Endothelial cell of umbilical vein (primary cell): ENCODE results near the gene TMEM38A. TPM values are rescaled to one million over a fixed set of nuclear protein-coding genes. Genes with fewer than 3 reads are reported as not detected.

Experiments used
- BruUV-seq: library from RNA; stranded (reverse); fragments of 400-500 nt; replicated peaks from 2 replicates; lab custom pipeline; 2021; lab: Mats Ljungman, UMichigan
- CTCF ChIA-PET: fragments of 300-600, 350-600 bp; sonication (Branson Sonifier 250); formaldehyde crosslinking; loops from one replicate; lab custom pipeline; 2021; ENCODE audit warnings: antibody characterized with exemption, inconsistent platforms; lab: Charles Lee
- POLR2A ChIA-PET: fragments of 300-600, 350-600 bp; sonication (Branson Sonifier 250); formaldehyde crosslinking; loops from one replicate; lab custom pipeline; 2021; ENCODE audit warnings: antibody characterized with exemption, inconsistent platforms; lab: Charles Lee
- DNase-seq: peaks from one replicate; pipeline ENCODE4 v3.0.0-alpha.2; 2011; ENCODE audit warnings: low read depth, low spot score
- FAIRE-seq: peaks from 2 replicates; lab custom pipeline; 2011; peaks lifted over from hg19 to GRCh38; lab: Jason Lieb, UNC
- H2AFZ ChIP-seq: 2 replicates; pipeline ENCODE4 v1.6.0; 2012; ENCODE audit warnings: low read depth, low read length, control low read depth, inconsistent platforms
- H3K27ac ChIP-seq: 2 replicates; pipeline ENCODE4 v1.5.1; 2011; ENCODE audit warnings: low read depth, mild to moderate bottlenecking, control low read depth, low read length, moderate library complexity; ENCODE audit not compliant: insufficient read depth
- H3K27me3 ChIP-seq, 2 experiments: 2 replicates each; pipeline versions ENCODE4 v1.6.0 to v1.6.1; 2011; ENCODE audit warnings: low read length in 2 of 2, mixed read lengths in 1 of 2; ENCODE audit not compliant: control insufficient read depth in 2 of 2, insufficient read depth in 2 of 2
- H3K36me3 ChIP-seq, 2 experiments: 2 replicates in 1 of 2; 3 replicates in 1 of 2; pipeline ENCODE4 v1.5.1; 2011; ENCODE audit warnings: low read length in 2 of 2, mild to moderate bottlenecking in 1 of 2, moderate library complexity in 1 of 2; ENCODE audit not compliant: control insufficient read depth in 2 of 2, insufficient read depth in 2 of 2; ENCODE audit errors: extremely low read depth in 1 of 2
- H3K4me1 ChIP-seq: 3 replicates; pipeline ENCODE4 v1.5.1; 2011; ENCODE audit warnings: mild to moderate bottlenecking, low read length; ENCODE audit not compliant: control insufficient read depth, insufficient read depth; ENCODE audit errors: extremely low read depth
- H3K4me2 ChIP-seq: 2 replicates; pipeline ENCODE4 v1.6.1; 2011; ENCODE audit warnings: low read length, control low read depth, mixed read lengths; ENCODE audit not compliant: insufficient read depth
- H3K4me3 ChIP-seq, 3 experiments: fragments of 200-600 bp in 1 of 3; sonication (generic), shearing (Covaris generic) in 1 of 3; replicated peaks in 1 of 3; 2 replicates each; pipeline ENCODE4 v1.5.1; 2011 to 2016; ENCODE audit warnings: control low read depth in 3 of 3, low read length in 3 of 3, mild to moderate bottlenecking in 2 of 3, inconsistent platforms in 1 of 3, low read depth in 1 of 3, moderate library complexity in 1 of 3; ENCODE audit not compliant: insufficient read depth in 1 of 3
- H3K79me2 ChIP-seq: 2 replicates; pipeline ENCODE4 v1.6.0; 2012; ENCODE audit warnings: low read length, inconsistent platforms; ENCODE audit not compliant: control insufficient read depth, insufficient read depth
- H3K9ac ChIP-seq: replicated peaks from 2 replicates; pipeline ENCODE3; 2011; ENCODE audit warnings: low read length, control low read depth; ENCODE audit not compliant: insufficient read depth; ENCODE audit errors: extremely low read depth
- H3K9me1 ChIP-seq: replicated peaks from 3 replicates; pipeline ENCODE4 v1.6.0; 2011; ENCODE audit warnings: mild to moderate bottlenecking, low read length; ENCODE audit not compliant: control insufficient read depth, insufficient read depth; ENCODE audit errors: extremely low read depth
- H3K9me3 ChIP-seq: replicated peaks from 2 replicates; pipeline ENCODE4 v1.5.1; 2012; ENCODE audit warnings: low read length, inconsistent platforms; ENCODE audit not compliant: control insufficient read depth, insufficient read depth
- H4K20me1 ChIP-seq: replicated peaks from 2 replicates; pipeline ENCODE3; 2011; ENCODE audit warnings: mild to moderate bottlenecking, low read length; ENCODE audit not compliant: control insufficient read depth, insufficient read depth; ENCODE audit errors: extremely low read depth
- CTCF ChIP-seq, 2 donors: IDR thresholded peaks; 1 replicate in 1 of 2; 2 replicates in 1 of 2; pipeline ENCODE4 v1.5.1; 2011; ENCODE audit warnings: low read length in 2 of 2, mild to moderate bottlenecking in 2 of 2, moderate library complexity in 2 of 2, control low read depth in 1 of 2, inconsistent platforms in 1 of 2, low read depth in 1 of 2; ENCODE audit not compliant: insufficient read depth in 1 of 2; ENCODE audit errors: extremely low read depth in 1 of 2
- EZH2 ChIP-seq: IDR thresholded peaks from 2 replicates; pipeline ENCODE4 v1.6.1; 2012; ENCODE audit warnings: borderline replicate concordance, low read depth, mild to moderate bottlenecking, moderate library complexity, low read length, inconsistent platforms; ENCODE audit not compliant: severe bottlenecking
- FOS ChIP-seq: IDR thresholded peaks from 2 replicates; pipeline ENCODE4 v1.6.1; 2011; ENCODE audit warnings: mild to moderate bottlenecking, low read length, moderate library complexity, borderline replicate concordance; ENCODE audit not compliant: insufficient read depth
- GATA2 ChIP-seq: IDR thresholded peaks from 2 replicates; pipeline ENCODE4 v1.7.0; 2011; ENCODE audit warnings: low read depth, mild to moderate bottlenecking, moderate library complexity, mixed read lengths, low read length; ENCODE audit not compliant: insufficient read length, insufficient read depth
- JUN ChIP-seq: IDR thresholded peaks from 2 replicates; pipeline ENCODE4 v1.6.1; 2011; ENCODE audit warnings: borderline replicate concordance, low read depth; ENCODE audit not compliant: insufficient read length, insufficient read depth
- MAX ChIP-seq: IDR thresholded peaks from 2 replicates; pipeline ENCODE4 v1.6.1; 2011; ENCODE audit not compliant: insufficient read depth, insufficient read length
- MYC ChIP-seq: IDR thresholded peaks from one replicate; pipeline ENCODE4 v1.6.1; 2011; ENCODE audit warnings: mild to moderate bottlenecking, low read depth, low read length
- POLR2A ChIP-seq: IDR thresholded peaks from 2 replicates; pipeline ENCODE4 v1.6.1; 2012; ENCODE audit warnings: low read depth, mild to moderate bottlenecking, control low read depth, low read length
- POLR2AphosphoS5 ChIP-seq: IDR thresholded peaks from 2 replicates; pipeline ENCODE4 v1.6.1; 2012; ENCODE audit warnings: low read depth, mild to moderate bottlenecking, control low read depth, low read length, moderate library complexity; ENCODE audit not compliant: insufficient read depth
- dilution Hi-C: fragments of 300-500 bp; cut with MboI; formaldehyde crosslinking; loops from one replicate; pipeline ENCODE4 v1.15.0; 2019; ENCODE audit warnings: low sequenced_read_pairs; ENCODE audit not compliant: extremely low pct_ligation_motif_present
- intact Hi-C: fragments of 100-400 bp; cut with micrococcal nuclease; formaldehyde crosslinking; loops from one replicate; pipeline ENCODE4 v1.10.0; 2022
- polyA plus RNA-seq, 4 experiments: library from polyadenylated mRNA; depleted of rRNA in 3 of 4; stranded (reverse) in 3 of 4; unstranded in 1 of 4; fragments of >200 nt; gene quantifications; 2 replicates each; pipeline versions ENCODE4 v1.2.1 to v1.2.3, GENCODE V29; 2011 to 2012; ENCODE audit warnings: missing spikeins in 1 of 4
- total RNA-seq: library from RNA; stranded (reverse); gene quantifications from 2 replicates; pipeline ENCODE4 v1.2.3, GENCODE V29; 2021

TMEM38A gene
- total and polyA plus RNA-seq, 2 donors (not counting 3 experiments of a cell fraction or from before 2014, with no cell fraction given): 1.6 TPM

GRCh38 chr19:16615808-16616207 is 45.1 kb upstream of the TMEM38A start:
- Histone ChIP-seq H3K9ac (no peak overlapping the region), H4K20me1 (no peaks in the 10 kb centered on the region), H3K27ac (no peak overlapping the region), H3K9me1 (no peaks in the 10 kb centered on the region), H2AFZ (no peak overlapping the region), H3K4me3 (no peak overlapping the region), H3K36me3 (no peaks in the 10 kb centered on the region), H3K27me3 (no peaks in the 10 kb centered on the region), H3K4me1 (no peaks in the 10 kb centered on the region), H3K9me3 (no peaks in the 10 kb centered on the region), H3K4me2 (no peak overlapping the region), H3K79me2 (peaks cover 98% of the 10 kb centered on the region)
- dilution Hi-C loops (no loop called here), intact Hi-C loops (no loop called here)
- DNase-seq: peak; percentile 14
- CTCF ChIA-PET: interaction anchor here (1.5 kb wide), 1 partner anchor 31 kb away, joined by 3 read pairs; no protein-coding TSS in a partner anchor
- TF ChIP-seq FOS (no peak), POLR2AphosphoS5 (no peak), CTCF (IDR thresholded peaks at IDR 0.05; ENCODE audit: extremely low read depth in 1 of 2, insufficient read depth in 1 of 2, low read depth in 1 of 2, low read length in 2 of 2) (no peak), MAX (no peak), GATA2 (no peak), EZH2 (no peak), MYC (no peak), JUN (no peak), POLR2A (no peak)
- no peak for FAIRE-seq
- no TSS peak for BruUV-seq
- POLR2A ChIA-PET: interaction anchor here (0.7 to 0.9 kb wide), 2 partner anchors 11 to 24 kb away, joined by 3 to 4 read pairs; no protein-coding TSS in a partner anchor
